NCI-H748 (cell line): Measurements from ENCODE around the gene SLC14A1.

Source experiments
- DNase-seq: peaks from one replicate; lab custom pipeline; 2025; ENCODE audit not compliant: unreplicated experiment; lab: John Stamatoyannopoulos, UW

SLC14A1 gene

GRCh38 chr18:45793264-45793965, 69.4 kb downstream of the SLC14A1 start:
- DNase-seq = no peak

- DNase-seq = no peak
Measured at GRCh38 chr18:45801416-45802004, 77.5 kb downstream of the SLC14A1 start.
